Tibial artery (tissue), 4 donors: ENCODE results near the gene MAGEF1.
A peak's percentile ranks its signal among the peaks of the same experiment; 100 is the strongest.

Source experiments
- DNase-seq, 2 donors: peaks; one replicate each; pipeline ENCODE4 v3.0.0-alpha.2; 2019
- H3K27ac ChIP-seq, 2 donors: fragments of 200-600 bp; sonication (generic) in 1 of 2; 1 replicate in 1 of 2; 2 replicates in 1 of 2; pipeline ENCODE4 v1.5.1; 2018 to 2019; ENCODE audit warnings: mild to moderate bottlenecking in 1 of 2
- H3K27me3 ChIP-seq, 2 donors: fragments of 200-600 bp; sonication (generic) in 1 of 2; one replicate each; pipeline versions ENCODE4 v1.5.1 to v1.6.0; 2016 to 2019
- H3K36me3 ChIP-seq, 3 donors: fragments of 200-600 bp; sonication (generic) in 2 of 3; one replicate each; pipeline ENCODE4 v1.5.1; 2016 to 2019; ENCODE audit warnings: mild to moderate bottlenecking in 2 of 3
- H3K4me1 ChIP-seq, 4 donors: fragments of 200-600 bp; sonication (generic) in 2 of 4; 1 replicate in 3 of 4; 2 replicates in 1 of 4; pipeline ENCODE4 v1.5.1; 2016 to 2019
- H3K4me3 ChIP-seq, 2 donors: fragments of 200-600 bp; sonication (generic) in 1 of 2; 1 replicate in 1 of 2; 2 replicates in 1 of 2; pipeline ENCODE4 v1.5.1; 2018 to 2019; ENCODE audit warnings: mild to moderate bottlenecking in 2 of 2
- H3K9me3 ChIP-seq, 3 donors: fragments of 200-600 bp; sonication (generic) in 1 of 3; one replicate each; pipeline ENCODE4 v1.5.1; 2016 to 2019
- CTCF ChIP-seq, 2 experiments: fragments of 200-600 bp in 1 of 2; fragments of 450-650 bp in 1 of 2; IDR thresholded peaks; one replicate each; pipeline ENCODE4 v1.5.1; 2017 to 2019; ENCODE audit warnings: antibody characterized with exemption in 2 of 2, mild to moderate bottlenecking in 1 of 2, moderate library complexity in 1 of 2
- intact Hi-C: fragments of 100-400 bp; cut with DNase I; formaldehyde crosslinking; loops from one replicate; pipeline ENCODE4 v1.15.0; 2023; ENCODE audit warnings: low total_unique reads

Gene MAGEF1

GRCh38 chr3:184713521-184713920, 1.7 kb upstream of the MAGEF1 start:
- intact Hi-C loops = loop anchor here (5.0 kb wide), 1 partner anchor 146 kb away; no protein-coding TSS in a partner anchor
- H3K27ac ChIP-seq = no peak overlapping the region
- no peak overlapping the region for H3K4me3 ChIP-seq
- DNase-seq = no peak
- peaks cover 0 to 34% (median 19%) of the 10 kb centered on the region in 4 donors for H3K4me1 ChIP-seq
- H3K36me3 ChIP-seq = no peaks in the 10 kb centered on the region
- no peaks in the 10 kb centered on the region for H3K27me3 ChIP-seq
- no peaks in the 10 kb centered on the region for H3K9me3 ChIP-seq
- TF ChIP-seq CTCF (IDR thresholded peaks at IDR 0.05) = no peak

GRCh38 chr3:184713040-184713355, 1.1 kb upstream of the MAGEF1 start:
- no peaks in the 10 kb centered on the region for H3K9me3 ChIP-seq
- no peaks in the 10 kb centered on the region for H3K27me3 ChIP-seq
- no peaks in the 10 kb centered on the region for H3K36me3 ChIP-seq
- TF ChIP-seq CTCF (IDR thresholded peaks at IDR 0.05) = no peak
- intact Hi-C loops = loop anchor here (5.0 kb wide), 1 partner anchor 146 kb away; no protein-coding TSS in a partner anchor
- peaks cover 0 to 34% (median 19%) of the 10 kb centered on the region in 4 donors for H3K4me1 ChIP-seq
- peak overlapping the region in 1 of 2 donors; percentile 99 for H3K27ac ChIP-seq
- no peak for DNase-seq
- H3K4me3 ChIP-seq = no peak overlapping the region

- Histone ChIP-seq H3K36me3 (peaks cover 0 to 4% (median 0%) of the 10 kb centered on the region in 3 donors), H3K9me3 (no peaks in the 10 kb centered on the region), H3K4me3 (peak overlapping the region; percentile 60 to 96), H3K4me1 (peaks cover 0 to 34% (median 19%) of the 10 kb centered on the region in 4 donors), H3K27ac (peak overlapping the region; percentile 82 to 99), H3K27me3 (no peaks in the 10 kb centered on the region)
- DNase-seq = no peak
- no peak for TF ChIP-seq CTCF (IDR thresholded peaks at IDR 0.05)
- intact Hi-C loops = loop anchor here (5.0 kb wide), 1 partner anchor 145 kb away; no protein-coding TSS in a partner anchor
Observed at GRCh38 chr3:184712248-184713039, 580 bp upstream of the MAGEF1 start.

- Histone ChIP-seq H3K27me3 (no peaks in the 10 kb centered on the region), H3K27ac (peak overlapping the region; percentile 82 to 99), H3K9me3 (no peaks in the 10 kb centered on the region), H3K36me3 (peaks cover 0 to 12% (median 0%) of the 10 kb centered on the region in 3 donors), H3K4me1 (peaks cover 0 to 24% (median 17%) of the 10 kb centered on the region in 4 donors), H3K4me3 (peak overlapping the region; percentile 60 to 96)
- DNase-seq = no peak
- intact Hi-C loops = loop anchor here (5.0 kb wide), 1 partner anchor 144 kb away; no protein-coding TSS in a partner anchor
- no peak for TF ChIP-seq CTCF (IDR thresholded peaks at IDR 0.05)
Observed at GRCh38 chr3:184710870-184711492, 883 bp downstream of the MAGEF1 start.

- intact Hi-C loops = no loop called here
- TF ChIP-seq CTCF (IDR thresholded peaks at IDR 0.05) = no peak
Observed at GRCh38 chr3:184703657-184704056, 8.2 kb downstream of the MAGEF1 start.

More at GRCh38 chr3:184703657-184704056, 8.2 kb downstream of the MAGEF1 start:
- Histone ChIP-seq H3K9me3 (no peaks in the 10 kb centered on the region), H3K4me1 (no peaks in the 10 kb centered on the region), H3K27ac (no peak overlapping the region), H3K27me3 (no peaks in the 10 kb centered on the region), H3K4me3 (no peak overlapping the region), H3K36me3 (peaks cover 0 to 12% (median 0%) of the 10 kb centered on the region in 3 donors)
- DNase-seq = no peak
